ENCODE data around the gene DEFB123.

DNA sequence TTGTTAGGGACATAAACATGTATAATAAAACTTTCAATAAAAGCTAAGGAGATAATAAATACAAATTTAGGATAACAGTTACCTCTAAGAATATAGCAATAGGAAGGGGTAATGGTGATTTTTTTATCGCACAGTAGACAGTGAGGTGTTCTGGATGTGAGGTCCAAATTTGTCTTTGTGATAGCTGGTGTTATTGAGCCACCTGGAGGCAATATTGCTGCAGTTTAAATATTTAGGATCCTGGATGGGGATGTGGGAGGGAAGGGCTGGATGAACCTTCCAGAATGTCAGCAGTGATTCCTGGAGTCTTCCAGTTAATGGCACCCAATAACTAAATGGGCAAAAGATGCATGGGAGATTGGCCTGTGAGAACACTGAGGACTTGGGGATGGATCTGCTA, 13.9 kb downstream of the DEFB123 start:
- TF ChIP-seq EP300 (conservative IDR thresholded peaks at IDR 0.05; ENCODE audit: poor library complexity, severe bottlenecking) = no peak
- TF ChIP-seq POLR2AphosphoS5 (IDR thresholded peaks at IDR 0.05) = no peak
- TF ChIP-seq, protein P1, sequence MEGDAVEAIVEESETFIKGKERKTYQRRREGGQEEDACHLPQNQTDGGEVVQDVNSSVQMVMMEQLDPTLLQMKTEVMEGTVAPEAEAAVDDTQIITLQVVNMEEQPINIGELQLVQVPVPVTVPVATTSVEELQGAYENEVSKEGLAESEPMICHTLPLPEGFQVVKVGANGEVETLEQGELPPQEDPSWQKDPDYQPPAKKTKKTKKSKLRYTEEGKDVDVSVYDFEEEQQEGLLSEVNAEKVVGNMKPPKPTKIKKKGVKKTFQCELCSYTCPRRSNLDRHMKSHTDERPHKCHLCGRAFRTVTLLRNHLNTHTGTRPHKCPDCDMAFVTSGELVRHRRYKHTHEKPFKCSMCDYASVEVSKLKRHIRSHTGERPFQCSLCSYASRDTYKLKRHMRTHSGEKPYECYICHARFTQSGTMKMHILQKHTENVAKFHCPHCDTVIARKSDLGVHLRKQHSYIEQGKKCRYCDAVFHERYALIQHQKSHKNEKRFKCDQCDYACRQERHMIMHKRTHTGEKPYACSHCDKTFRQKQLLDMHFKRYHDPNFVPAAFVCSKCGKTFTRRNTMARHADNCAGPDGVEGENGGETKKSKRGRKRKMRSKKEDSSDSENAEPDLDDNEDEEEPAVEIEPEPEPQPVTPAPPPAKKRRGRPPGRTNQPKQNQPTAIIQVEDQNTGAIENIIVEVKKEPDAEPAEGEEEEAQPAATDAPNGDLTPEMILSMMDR (IDR thresholded peaks at IDR 0.05; ENCODE audit: poor library complexity, severe bottlenecking) = no peak
- no peak for TF ChIP-seq EZH2 (IDR thresholded peaks at IDR 0.05; ENCODE audit: borderline replicate concordance, insufficient read depth, low read length, poor library complexity, severe bottlenecking)
- no peak for TF ChIP-seq REST (IDR thresholded peaks at IDR 0.05; ENCODE audit: borderline replicate concordance)
- TF ChIP-seq TAF1 (IDR thresholded peaks at IDR 0.05; ENCODE audit: low read depth) = no peak
- TF ChIP-seq RAD21 (conservative IDR thresholded peaks at IDR 0.05) = no peak
